Type B pancreatic cell (in vitro differentiated cells): Measurements from ENCODE around the gene TRMT44. TPM values are rescaled to one million over a fixed set of nuclear protein-coding genes. Genes with fewer than 3 reads are reported as not detected.

Experiments used
- DNase-seq: peaks from one replicate; pipeline ENCODE4 v3.0.0; 2021; ENCODE audit warnings: mixed read lengths; ENCODE audit not compliant: unreplicated experiment; ENCODE audit errors: extremely low spot score
- H3K27ac Mint-ChIP-seq: 2 replicates; pipeline ENCODE4 v1.8.0; 2021; ENCODE audit warnings: mild to moderate bottlenecking, mixed read lengths
- H3K27me3 Mint-ChIP-seq: 2 replicates; pipeline ENCODE4 v1.8.0; 2021; ENCODE audit warnings: mixed read lengths
- H3K36me3 Mint-ChIP-seq: 2 replicates; pipeline ENCODE4 v1.8.0; 2021; ENCODE audit warnings: mixed read lengths
- H3K4me1 Mint-ChIP-seq: one replicate; pipeline ENCODE4 v1.8.0; 2021; ENCODE audit warnings: mixed read lengths; ENCODE audit not compliant: unreplicated experiment
- H3K4me3 Mint-ChIP-seq: 2 replicates; pipeline ENCODE4 v1.8.0; 2021; ENCODE audit warnings: mild to moderate bottlenecking, mixed read lengths
- H3K9me3 Mint-ChIP-seq: 2 replicates; pipeline ENCODE4 v1.8.0; 2021; ENCODE audit warnings: mixed read lengths
- CTCF ChIP-seq: fragments of 200-600 bp; sonication (generic); conservative IDR thresholded peaks from 2 replicates; pipeline ENCODE4 v1.5.0; 2021; ENCODE audit warnings: antibody characterized with exemption, mild to moderate bottlenecking
- total RNA-seq: library from RNA; stranded (reverse); gene quantifications from 2 replicates; pipeline ENCODE4 v1.2.1, GENCODE V29; 2021; ENCODE audit warnings: low replicate concordance

TRMT44 gene
- total RNA-seq, 1 donor from 2014 or later = 32.3 TPM

- Mint-ChIP-seq H3K9me3 (no peaks in the 10 kb centered on the region), H3K27me3 (no peaks in the 10 kb centered on the region), H3K4me3 (no peak overlapping the region), H3K27ac (no peak overlapping the region), H3K4me1 (peaks cover 7% of the 10 kb centered on the region), H3K36me3 (peaks cover 6% of the 10 kb centered on the region)
- no peak for DNase-seq
- no peak for TF ChIP-seq CTCF
Measured at GRCh38 chr4:8473920-8474590, 33.5 kb downstream of the TRMT44 start.

GRCh38 chr4:8474856-8475255 is 34.3 kb downstream of the TRMT44 start:
- peaks cover 6% of the 10 kb centered on the region for H3K36me3 Mint-ChIP-seq
- H3K4me1 Mint-ChIP-seq = peaks cover 7% of the 10 kb centered on the region
- H3K27me3 Mint-ChIP-seq = no peaks in the 10 kb centered on the region
- DNase-seq = no peak
- H3K4me3 Mint-ChIP-seq = no peak overlapping the region
- TF ChIP-seq CTCF = no peak
- no peak overlapping the region for H3K27ac Mint-ChIP-seq
- no peaks in the 10 kb centered on the region for H3K9me3 Mint-ChIP-seq

GRCh38 chr4:8475751-8476575 is 35.4 kb downstream of the TRMT44 start:
- peak overlapping the region; percentile 56 for H3K27ac Mint-ChIP-seq
- peaks cover 7% of the 10 kb centered on the region for H3K4me1 Mint-ChIP-seq
- H3K9me3 Mint-ChIP-seq = no peaks in the 10 kb centered on the region
- no peak for DNase-seq
- no peak overlapping the region for H3K4me3 Mint-ChIP-seq
- no peak for TF ChIP-seq CTCF
- peaks cover 6% of the 10 kb centered on the region for H3K36me3 Mint-ChIP-seq
- H3K27me3 Mint-ChIP-seq = no peaks in the 10 kb centered on the region

GRCh38 chr4:8477095-8477635 is 36.6 kb downstream of the TRMT44 start:
- Mint-ChIP-seq H3K9me3 (no peaks in the 10 kb centered on the region), H3K4me3 (no peak overlapping the region), H3K36me3 (peaks cover 6% of the 10 kb centered on the region), H3K27me3 (no peaks in the 10 kb centered on the region), H3K4me1 (peaks cover 1% of the 10 kb centered on the region), H3K27ac (no peak overlapping the region)
- no peak for TF ChIP-seq CTCF
- no peak for DNase-seq

GRCh38 chr4:8477676-8478075 is 37.1 kb downstream of the TRMT44 start:
- H3K36me3 Mint-ChIP-seq = peaks cover 6% of the 10 kb centered on the region
- no peaks in the 10 kb centered on the region for H3K27me3 Mint-ChIP-seq
- DNase-seq = no peak
- H3K27ac Mint-ChIP-seq = no peak overlapping the region
- H3K9me3 Mint-ChIP-seq = no peaks in the 10 kb centered on the region
- H3K4me3 Mint-ChIP-seq = no peak overlapping the region
- no peak for TF ChIP-seq CTCF
- H3K4me1 Mint-ChIP-seq = no peaks in the 10 kb centered on the region
